ENCODE results near the gene E2F1. TPM values are rescaled to one million over a fixed set of nuclear protein-coding genes. Genes with fewer than 3 reads are reported as not detected.
A peak's percentile ranks its signal among the peaks of the same experiment; 100 is the strongest.

E2F1 gene
- total and polyA plus RNA-seq, 10 donors: 2.5 to 6.9 (median 5.0) TPM

DNA sequence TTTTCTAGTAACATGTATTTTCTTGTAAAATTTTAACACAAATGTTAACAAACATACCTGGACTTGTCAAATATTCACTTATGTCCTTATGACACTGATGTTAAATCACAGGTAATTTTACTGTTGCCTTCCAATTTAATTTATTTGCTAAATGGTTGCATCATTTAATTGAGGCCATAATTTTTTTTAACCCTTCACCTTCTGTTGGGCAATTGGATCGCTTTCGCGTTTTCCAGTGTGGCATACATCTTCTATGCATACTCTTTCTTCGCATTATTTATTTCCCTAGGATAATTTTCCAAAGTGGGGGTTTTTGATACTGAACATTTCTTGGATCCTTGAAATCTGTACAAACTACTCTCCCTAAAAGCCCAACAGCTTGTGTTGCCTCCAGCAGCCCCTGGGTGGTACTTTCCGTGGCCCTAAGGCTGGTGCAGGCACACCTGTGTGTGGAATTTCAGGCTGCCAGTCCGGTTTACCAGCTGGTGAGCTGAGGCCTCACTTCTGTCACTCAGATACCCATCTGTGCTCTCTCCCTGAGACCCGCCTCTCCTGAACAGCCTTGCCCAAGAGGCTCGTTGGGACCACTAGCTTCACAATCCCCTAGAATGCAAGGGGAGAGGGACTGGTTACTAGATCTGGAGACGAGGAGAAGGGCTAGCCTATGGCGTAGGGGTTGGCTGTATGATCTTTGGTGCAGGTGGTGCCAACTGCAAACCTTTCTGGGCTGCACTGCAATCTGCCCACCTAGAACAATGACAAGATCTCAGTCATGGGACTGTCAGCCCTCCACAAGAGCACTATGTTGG lies 35.2 kb downstream of the E2F1 start:
- DNase-seq: peak; percentile 25
- TF ChIP-seq, protein P1, sequence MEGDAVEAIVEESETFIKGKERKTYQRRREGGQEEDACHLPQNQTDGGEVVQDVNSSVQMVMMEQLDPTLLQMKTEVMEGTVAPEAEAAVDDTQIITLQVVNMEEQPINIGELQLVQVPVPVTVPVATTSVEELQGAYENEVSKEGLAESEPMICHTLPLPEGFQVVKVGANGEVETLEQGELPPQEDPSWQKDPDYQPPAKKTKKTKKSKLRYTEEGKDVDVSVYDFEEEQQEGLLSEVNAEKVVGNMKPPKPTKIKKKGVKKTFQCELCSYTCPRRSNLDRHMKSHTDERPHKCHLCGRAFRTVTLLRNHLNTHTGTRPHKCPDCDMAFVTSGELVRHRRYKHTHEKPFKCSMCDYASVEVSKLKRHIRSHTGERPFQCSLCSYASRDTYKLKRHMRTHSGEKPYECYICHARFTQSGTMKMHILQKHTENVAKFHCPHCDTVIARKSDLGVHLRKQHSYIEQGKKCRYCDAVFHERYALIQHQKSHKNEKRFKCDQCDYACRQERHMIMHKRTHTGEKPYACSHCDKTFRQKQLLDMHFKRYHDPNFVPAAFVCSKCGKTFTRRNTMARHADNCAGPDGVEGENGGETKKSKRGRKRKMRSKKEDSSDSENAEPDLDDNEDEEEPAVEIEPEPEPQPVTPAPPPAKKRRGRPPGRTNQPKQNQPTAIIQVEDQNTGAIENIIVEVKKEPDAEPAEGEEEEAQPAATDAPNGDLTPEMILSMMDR (IDR thresholded peaks at IDR 0.05 in 8 of 11, conservative IDR thresholded peaks at IDR 0.05 in 3 of 11): no peak
- TF ChIP-seq POLR2AphosphoS5 (IDR thresholded peaks at IDR 0.05): no peak
- no peak for TF ChIP-seq POLR2A (IDR thresholded peaks at IDR 0.05)
- H3K36me3 ChIP-seq: peaks cover 0 to 28% (median 3%) of the 10 kb centered on the region in 6 donors
- H3K9me3 ChIP-seq: no peaks in the 10 kb centered on the region
- peaks cover 0 to 39% (median 17%) of the 10 kb centered on the region in 6 donors for H3K4me1 ChIP-seq
- WGBS, 5 donors: 89 to 91% (median 89%) methylated on average over 10 of the region's 10 CpGs
- no peak overlapping the region for H3K27ac ChIP-seq
- H3K4me3 ChIP-seq: no peak overlapping the region
- no peaks in the 10 kb centered on the region for H3K27me3 ChIP-seq (replicated peaks in 1 of 7)
- intact Hi-C loops (cut with DNase I; ENCODE audit: low total_unique reads): loop anchor here (5.0 kb wide), 1 partner anchor 194 kb away; no protein-coding TSS in a partner anchor

DNA sequence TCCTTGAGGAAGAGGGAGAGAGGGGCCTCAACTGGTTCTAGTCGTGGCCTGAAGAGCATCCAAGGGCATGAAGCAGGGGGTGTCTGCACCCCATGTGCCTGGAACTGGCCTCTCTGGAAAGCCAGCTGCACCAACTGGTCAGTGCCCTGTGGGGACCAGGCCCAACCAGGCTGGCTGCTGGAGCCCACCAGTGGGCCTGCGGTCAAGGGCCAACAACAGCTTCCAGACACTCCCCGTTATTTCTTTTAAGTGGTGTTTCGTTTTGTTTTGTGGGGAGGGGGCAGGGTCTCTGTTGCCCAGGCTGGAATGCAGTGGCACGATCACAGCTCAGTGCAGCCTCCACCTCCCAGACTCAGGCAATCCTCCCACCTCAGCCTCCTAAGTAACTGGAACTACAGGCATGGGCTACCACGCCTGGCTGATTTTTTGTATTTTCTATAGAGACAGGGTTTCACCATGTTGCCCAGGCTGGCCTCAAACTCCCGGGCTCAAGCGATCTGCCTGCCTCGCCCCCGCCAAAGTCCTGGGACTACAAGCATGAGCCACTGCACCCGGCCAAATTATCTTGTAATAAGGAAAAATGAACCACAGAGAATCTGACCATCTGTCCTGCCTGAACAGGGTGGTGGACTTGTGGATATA lies 36.0 kb downstream of the E2F1 start:
- 90 to 94% (median 93%) methylated on average over 11 of the region's 11 CpGs for WGBS, 5 donors
- Histone ChIP-seq H3K4me1 (peaks cover 0 to 39% (median 17%) of the 10 kb centered on the region in 6 donors), H3K9me3 (no peaks in the 10 kb centered on the region), H3K4me3 (no peak overlapping the region), H3K36me3 (peaks cover 0 to 35% (median 11%) of the 10 kb centered on the region in 6 donors), H3K27me3 (replicated peaks in 1 of 7) (no peaks in the 10 kb centered on the region), H3K27ac (no peak overlapping the region)
- intact Hi-C loops (cut with DNase I; ENCODE audit: low total_unique reads): loop anchor here (5.0 kb wide), 1 partner anchor 193 kb away; no protein-coding TSS in a partner anchor
- peak; percentile 54 for DNase-seq
- no peak for TF ChIP-seq POLR2AphosphoS5 (IDR thresholded peaks at IDR 0.05)
- no peak for TF ChIP-seq POLR2A (IDR thresholded peaks at IDR 0.05)
- TF ChIP-seq, protein P1 (IDR thresholded peaks at IDR 0.05 in 8 of 11, conservative IDR thresholded peaks at IDR 0.05 in 3 of 11): no peak

DNA sequence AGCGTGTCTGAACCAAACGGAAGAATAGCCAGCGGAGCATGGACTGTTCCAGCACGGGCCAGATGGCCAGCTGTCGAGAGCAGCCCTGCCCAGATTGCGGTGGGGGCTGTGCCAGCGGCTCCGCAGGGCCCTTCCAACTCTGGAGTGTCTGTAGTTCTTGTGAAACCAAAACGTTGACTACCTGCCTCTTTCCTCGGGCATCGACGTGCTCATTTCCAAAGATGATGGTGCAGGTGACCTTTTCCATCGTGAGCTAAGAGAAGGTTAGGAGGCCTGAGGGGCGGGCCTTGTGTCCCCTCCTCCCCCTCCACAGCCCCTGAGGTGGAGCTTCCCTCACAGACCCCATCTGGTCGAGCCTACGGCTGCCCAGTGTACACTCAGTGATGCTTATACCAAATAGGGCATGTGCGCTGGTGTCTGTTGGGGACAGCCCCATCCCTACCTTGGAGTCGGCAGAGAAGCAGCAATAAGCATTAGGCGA lies 36.9 kb downstream of the E2F1 start:
- no peaks in the 10 kb centered on the region for H3K27me3 ChIP-seq (replicated peaks in 1 of 7)
- no peak for TF ChIP-seq POLR2A (IDR thresholded peaks at IDR 0.05)
- peak in 2 of 3 donors; percentile 19 to 41 for TF ChIP-seq POLR2AphosphoS5 (IDR thresholded peaks at IDR 0.05)
- TF ChIP-seq, protein P1 (IDR thresholded peaks at IDR 0.05 in 8 of 11, conservative IDR thresholded peaks at IDR 0.05 in 3 of 11): no peak
- peaks cover 0 to 45% (median 21%) of the 10 kb centered on the region in 6 donors for H3K36me3 ChIP-seq
- H3K4me3 ChIP-seq: no peak overlapping the region
- peaks cover 0 to 39% (median 17%) of the 10 kb centered on the region in 6 donors for H3K4me1 ChIP-seq
- H3K27ac ChIP-seq: no peak overlapping the region
- intact Hi-C loops (cut with DNase I; ENCODE audit: low total_unique reads): no loop called here
- peak; percentile 68 for DNase-seq
- H3K9me3 ChIP-seq: no peaks in the 10 kb centered on the region
- WGBS, 5 donors: 64 to 86% (median 81%) methylated on average over 18 to 19 of the region's 19 CpGs

Measured in spleen (tissue), 11 donors.